DMS53 (cell line): ENCODE results near the gene OTOS.
A peak's percentile ranks its signal among the peaks of the same experiment; 100 is the strongest.

Experiments
- DNase-seq: peaks from one replicate; lab custom pipeline; 2025; lab: John Stamatoyannopoulos, UW

Gene OTOS

DNA sequence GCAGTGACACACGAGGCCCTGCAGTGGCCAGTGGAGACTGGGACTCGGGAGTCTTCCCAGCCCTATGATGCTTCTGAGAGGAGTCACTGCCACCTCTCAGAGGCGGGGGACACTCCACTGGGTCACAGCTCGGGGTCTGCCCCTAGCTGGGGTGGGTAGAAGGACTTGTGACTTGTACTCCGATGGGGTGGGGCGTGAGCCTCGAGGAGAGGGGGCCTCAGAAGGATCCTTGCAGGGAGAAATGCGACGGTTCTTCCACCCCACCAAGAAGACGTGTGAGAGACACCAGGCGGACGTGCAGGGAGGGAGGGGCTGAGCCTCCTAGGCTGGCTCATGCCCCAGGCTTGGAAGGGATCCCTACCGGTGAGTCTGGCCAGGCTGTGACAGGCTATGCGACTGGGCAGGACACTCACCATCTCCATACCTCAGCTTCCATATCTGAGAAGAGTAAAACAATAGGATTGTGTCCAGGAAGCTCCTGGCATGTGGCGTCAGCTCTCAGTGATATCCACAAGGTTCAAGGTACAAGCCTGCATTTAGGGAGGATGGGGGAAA, 11.1 kb upstream of the OTOS start:
- no peak for DNase-seq

DNA sequence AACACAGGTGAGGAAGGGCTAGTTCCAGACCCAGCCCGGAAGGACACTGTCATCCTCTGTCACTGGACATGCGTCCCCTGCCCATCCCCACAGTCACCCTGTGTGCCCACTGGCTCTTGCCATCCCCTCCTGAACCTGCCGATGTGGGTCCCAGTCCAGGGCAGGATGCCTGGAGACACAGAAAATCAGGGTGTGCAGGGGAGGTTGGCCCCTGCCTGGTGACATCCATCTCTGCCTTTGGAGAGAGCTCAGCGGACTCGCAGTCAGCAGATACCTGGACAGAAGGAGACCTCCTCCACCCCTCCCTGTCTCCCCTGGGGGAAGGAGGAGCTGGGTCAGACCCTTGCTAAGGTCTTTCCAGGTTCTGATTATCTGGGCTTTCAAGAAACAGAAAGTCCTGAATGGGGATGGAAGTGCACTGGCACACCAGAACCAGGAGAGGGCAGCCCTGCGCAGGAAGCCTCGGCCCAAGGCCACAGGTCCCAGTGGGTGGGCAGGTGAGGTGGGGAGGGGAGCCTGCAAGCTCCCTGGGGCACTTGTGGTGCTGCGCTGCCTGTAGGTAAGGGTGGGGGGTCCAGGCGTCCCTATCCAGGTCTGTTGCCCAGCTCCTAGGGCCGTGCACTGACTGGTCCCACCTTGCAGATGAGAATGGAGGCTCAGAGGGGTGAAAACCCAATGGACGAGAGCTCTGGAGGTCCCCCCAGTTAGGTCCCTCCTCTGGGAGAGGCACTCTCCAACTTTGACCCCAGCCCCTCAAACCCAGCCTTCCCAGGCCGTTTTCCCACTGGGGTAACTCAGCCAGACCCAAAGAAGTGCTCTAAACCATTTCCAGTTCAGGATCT, 9.7 kb upstream of the OTOS start:
- peak; percentile 60 for DNase-seq

DNA sequence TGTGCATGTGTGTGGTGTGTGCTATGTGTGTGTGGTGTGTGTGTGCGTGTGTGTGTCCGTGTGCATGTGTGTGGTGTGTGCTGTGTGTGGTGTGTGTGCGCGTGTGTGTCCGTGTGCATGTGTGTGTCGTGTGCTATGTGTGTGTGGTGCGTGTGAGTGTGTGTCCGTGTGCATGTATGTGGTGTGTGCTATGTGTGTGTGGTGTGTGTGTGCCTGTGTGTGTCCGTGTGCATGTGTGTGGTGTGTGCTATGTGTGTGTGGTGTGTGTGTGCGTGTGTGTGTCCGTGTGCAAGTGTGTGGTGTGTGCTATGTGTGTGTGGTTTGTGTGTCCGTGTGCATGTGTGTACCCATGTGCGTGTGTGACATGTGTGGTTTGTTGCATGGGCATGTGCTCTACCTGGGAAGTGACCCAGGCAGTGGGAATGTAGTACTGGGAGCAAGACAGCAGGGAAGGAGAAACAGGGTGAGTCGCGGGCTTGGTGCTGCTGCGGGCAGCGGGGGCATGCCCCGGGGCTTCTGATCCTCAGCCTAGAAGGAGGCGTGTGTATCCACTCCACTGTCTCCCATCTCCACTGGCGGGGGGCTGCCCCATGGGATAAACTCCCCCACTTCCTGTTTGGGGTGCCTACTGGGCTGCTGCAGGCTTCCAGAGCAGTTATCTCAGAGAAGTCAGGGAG, 7.6 kb upstream of the OTOS start:
- DNase-seq = no peak

DNA sequence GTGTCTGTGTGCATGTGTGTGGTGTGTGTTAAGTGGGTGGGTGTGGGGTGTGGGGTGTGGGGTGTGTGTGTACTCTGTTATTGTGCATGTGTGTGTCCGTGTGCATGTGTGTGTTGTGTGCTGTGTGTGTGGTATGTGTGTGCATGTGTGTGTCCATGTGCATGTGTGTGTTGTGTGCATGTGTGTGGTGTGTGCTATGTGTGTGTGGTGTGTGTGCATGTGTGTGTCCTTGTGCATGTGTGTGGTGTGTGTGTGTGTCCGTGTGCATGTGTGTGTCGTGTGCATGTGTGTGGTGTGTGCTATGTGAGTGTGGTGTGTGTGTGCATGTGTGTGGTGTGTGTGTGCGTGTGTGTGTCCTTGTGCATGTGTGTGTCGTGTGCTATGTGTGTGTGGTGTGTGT, 6.9 kb upstream of the OTOS start:
- DNase-seq = no peak

DNA sequence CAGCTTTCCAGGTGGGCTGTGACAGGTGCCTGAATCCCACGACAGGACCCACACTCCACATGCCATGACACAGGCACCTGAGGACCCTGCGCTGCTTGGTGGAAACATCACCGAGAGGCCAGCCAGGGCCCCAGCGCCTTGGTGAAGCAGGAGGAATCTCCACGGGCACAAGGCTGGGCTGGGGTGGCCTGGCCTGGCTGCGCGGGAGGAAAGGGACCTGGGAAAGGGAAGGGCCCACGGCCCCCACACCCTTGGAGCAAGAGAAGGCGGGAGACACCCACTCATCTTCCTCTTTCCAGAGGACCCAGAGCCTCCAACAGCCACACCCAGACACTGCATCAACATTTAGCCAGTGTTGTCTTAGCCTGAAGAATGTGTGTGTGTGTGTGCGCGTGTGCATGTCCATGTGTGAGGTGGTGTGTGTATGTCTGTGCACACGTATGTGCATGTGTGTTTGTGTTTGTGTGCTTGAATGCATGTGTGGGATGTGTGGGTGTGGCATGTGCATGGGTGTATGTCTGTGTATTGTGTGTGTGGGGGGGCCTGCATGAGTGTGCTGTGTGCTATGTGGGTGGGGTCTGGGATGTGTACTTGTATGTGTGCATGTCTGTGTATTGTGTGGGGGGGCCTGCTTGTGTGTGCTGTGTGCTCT, 6.3 kb upstream of the OTOS start:
- no peak for DNase-seq

DNA sequence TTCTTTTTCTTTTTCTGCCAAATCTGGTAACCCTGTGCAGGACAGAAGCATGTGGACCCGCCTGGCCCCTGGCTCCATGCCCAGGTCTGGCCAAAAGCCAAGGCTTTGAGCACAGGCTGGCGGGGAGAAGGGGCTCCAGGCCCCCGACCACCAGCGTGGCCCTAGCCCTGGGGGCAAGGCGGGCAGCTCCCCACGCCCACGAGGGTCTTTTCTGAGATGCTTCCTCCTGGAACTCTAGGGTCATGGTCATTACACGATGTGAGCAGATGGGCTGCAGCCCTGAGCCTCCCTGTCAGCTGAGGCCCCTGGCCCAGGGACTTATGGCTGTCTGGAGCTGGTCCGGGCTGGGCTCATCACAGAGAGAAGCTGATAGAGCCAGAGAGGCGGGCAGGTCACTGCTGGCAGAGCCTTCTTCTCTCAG, 5.7 kb upstream of the OTOS start:
- DNase-seq = no peak

DNA sequence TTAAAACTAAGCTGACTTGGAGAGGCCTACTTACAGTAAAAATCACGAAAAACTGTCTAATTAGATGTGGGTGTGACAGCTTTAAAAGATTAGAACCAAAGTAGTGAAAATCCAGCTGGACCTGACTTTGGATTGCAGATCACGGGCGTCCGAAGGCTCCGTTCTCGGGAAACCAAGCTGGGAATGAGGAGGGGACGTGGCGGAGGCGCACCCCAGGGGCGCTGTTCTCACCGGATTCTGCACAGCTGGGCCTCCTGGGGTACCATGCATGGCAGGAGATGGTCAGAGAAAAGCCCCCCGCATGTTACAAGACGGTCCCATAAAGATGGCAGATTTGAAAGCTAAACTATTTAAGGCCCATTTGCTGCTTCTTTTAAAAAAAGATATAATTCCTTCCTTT, 5.0 kb upstream of the OTOS start:
- no peak for DNase-seq

DNA sequence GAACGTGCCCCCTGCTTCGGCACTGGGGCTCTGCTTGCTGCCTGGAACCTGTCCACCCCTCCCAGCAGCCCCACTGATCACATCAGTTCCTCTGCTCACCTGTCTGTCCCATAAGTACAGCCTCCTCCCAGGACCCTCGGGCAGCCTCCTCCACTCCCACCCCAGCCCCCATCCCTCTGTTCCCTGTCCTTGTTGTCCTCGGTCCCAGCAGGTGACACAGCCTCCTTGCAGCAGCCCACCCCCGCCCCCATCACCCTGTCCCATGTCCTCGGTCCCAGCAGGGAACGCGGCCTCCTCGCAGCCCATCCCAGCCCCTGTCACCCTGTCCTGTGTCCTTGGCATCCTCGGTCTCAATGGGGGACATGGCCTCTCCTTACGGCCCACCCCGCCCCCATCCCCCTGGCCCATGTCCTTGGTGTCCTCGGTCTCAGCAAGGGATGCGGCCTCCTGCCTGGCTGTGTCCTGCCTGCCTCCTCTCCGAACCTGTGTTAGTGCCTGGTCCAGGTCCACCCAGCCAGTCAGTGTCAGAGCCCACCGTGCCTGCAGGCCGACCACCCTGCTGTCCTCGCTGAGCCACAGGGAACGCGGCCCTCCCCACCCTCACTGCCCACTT, 4.3 kb upstream of the OTOS start:
- no peak for DNase-seq

DNA sequence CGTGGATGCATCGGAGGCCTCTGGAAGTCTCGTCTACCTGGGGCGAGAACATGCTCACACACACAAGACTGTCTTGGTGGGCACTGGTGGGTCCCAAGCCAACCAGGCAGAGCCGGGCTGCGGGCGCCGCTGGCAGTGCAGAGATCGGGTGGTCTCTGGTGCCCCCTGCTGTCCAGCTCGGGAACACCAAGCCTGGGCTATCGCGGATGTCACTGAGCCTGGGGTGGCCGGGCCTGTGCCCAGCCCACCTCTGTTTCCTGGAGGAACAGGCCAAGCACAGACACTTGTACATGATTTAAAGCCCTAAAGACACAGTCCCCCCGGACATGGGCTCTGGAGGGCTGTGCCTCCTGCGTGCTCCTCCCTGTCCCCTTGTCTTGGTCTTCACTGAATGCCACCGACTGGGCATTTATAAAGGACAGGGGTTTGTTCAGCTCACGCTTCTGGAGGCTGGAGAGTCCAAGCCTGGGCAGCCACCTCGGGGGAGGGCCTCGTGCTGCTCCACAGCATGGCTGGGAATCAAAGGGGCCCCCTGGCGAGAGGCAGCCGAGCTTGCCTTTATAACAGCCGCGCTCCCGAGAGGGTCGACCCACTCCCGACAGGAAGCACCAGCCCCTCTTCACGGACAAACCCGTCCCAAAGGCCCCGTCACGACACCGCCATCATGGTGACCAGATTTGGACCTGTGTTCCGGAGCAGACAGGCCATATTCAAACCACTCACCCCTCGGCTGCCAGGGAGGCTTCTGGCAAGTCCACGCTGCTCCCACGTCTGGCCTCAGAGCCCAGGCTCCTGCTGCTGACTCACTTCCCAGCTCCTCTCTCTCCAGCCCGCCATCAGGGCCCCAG, 3.6 kb upstream of the OTOS start:
- DNase-seq = peak; percentile 74

DNA sequence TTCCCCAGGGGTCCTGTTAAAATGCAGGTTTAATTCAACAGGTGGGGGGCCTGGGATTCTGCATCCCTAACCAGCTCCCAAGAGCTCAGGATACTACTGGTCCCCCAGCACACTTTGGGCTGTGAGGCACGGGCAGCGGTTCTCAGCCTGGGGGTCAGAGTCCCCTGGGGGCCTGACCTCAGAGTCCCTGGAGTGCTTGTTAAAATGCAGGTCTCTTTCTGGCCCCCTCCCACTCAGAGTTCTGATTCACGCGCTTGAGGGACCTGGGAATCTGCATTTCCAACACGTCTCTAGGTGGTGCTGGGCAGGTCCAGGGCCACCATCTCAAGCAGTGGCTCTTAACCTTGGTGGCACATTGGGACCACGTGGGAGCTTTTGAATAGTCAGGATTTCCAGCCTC, 2.8 kb upstream of the OTOS start:
- DNase-seq = no peak

DNA sequence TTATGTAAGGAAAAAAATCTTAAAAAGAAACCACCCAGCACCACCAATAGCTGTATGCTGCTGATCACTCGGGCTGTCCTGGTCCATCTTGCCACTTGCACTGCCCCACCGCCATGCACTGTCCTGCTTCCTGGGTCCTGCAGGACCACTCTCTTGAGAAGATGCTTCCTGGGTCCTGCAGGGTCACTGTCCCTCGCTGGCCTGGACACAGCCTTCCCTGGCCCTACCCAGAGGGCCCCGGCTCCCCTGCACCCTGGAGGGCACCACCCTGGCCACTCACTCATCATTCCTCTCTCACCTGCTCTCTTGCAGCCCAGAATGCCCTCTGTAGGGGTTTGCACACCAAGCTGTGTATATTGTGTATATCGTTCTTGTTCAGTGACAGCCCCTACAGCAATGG, 2.4 kb upstream of the OTOS start:
- DNase-seq = no peak

DNA sequence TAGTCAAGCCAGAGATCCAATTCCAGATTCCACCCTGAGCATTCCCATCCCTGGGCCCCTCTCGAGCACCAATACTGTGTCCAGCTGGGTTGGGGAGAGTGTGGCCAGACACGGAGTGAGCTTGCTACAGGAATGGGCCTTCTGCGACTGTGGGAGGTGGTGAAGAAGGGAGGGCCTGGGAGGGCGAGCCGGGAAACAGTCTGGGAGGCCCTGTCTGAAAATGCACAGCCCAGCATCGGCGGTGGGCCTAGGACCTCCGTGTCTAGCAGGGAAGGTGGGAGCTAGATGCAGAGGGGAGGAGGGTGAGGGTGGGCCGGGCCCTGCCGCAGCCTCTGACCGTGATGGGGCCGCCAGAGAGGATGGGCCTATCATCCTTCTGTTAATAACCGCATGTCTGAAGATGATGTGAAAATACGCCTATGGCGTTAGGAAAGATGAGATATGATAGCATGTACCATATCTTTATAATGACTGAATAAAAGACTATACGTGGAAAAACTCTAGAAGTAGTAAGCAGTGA, 1.9 kb upstream of the OTOS start:
- no peak for DNase-seq

DNA sequence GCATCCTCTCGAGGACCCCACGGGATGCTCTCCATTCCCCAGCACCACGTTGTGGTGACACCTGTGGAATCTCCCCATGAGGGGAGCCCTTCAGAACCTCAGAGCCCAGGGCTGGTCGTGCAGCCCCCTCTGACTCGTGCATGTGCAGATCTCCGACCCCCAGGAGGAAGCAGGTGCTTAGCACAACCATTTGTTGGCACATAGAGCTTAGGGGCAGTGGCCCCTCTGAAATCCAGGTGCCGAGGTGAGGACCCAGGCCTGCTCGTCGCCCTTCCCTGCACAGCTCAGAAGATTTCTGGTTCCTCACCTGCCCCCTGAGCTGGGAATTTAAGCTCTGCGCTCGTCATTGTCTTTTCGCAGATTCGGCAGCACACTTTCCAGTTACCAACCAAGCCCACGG, 1.3 kb upstream of the OTOS start:
- DNase-seq = no peak

DNA sequence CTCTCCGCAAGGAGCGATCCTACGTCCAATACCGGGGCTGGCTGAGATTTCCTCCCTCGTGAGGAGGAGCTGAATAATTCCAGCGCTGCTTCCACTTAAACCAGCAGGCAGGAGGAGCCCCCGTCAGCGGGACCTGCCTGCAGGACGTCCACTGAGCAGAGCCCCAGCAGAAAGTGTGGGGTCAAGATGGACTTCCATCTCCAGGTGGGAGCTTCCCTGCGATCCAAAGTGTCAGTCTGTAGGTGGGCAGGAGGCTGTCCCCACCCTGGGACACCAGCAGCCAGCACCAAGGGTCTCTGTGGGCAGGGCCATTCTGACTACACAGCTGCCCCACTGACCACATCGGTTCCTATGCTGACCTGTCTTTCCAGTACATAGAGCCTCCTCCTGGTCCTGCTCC, 462 bp upstream of the OTOS start:
- DNase-seq = no peak

DNA sequence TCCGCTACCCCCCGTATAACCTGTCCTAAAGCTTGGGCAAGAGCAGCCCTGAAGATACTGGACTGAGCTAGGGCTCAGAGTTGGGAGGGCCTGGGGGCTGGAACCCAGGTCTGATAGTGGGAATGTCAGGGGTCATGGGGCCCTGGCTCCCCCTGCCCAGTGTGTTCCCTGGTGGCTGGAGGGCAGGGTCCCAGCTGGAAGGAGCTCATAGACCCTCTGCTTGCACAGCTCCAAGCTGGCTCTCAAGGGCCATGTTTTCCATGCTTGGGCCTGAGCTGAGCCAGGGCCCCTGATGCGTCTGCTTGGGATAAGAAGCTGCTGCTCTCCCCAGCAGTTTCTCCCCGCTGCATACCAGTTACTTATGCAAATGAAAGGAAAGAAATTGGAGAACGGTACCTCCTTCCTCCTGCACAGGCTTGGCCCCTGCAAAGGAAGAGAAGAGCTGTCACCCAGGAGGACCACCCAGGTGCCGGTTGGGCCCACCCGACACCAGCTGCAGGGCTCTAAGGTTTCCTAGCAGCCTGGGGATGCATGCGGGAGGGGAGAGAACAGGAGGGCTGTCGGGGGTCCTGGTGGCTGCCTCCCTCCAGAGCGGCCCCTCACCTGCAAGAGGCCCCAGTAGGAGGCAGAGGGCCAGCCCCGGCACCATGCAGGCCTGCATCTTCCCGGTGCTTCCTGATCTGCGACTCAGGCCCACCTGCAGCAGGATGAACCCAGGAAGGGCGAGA, 628 bp downstream of the OTOS start:
- DNase-seq = no peak

DNA sequence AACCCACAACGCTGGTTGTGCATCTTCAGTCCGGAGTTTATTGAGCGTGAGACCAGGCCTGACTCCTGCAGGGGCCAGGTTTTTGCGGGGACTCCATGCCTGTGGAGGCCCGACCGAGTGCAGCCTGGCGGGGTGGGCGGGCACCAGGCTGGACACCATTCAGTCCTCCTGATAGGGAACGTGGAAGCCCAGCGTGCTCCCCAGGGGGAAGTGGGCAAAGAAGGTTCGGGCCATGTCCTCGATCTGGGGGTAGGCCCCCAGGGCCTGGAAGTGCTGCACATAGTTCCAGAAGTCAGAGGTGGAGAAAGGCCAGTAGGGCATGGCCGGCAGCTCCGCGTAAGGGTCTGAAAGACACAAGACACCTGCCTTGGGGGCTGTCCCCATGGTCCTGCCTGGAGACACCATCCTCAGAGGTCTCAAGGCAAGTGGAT, 1.4 kb downstream of the OTOS start:
- DNase-seq = no peak

DNA sequence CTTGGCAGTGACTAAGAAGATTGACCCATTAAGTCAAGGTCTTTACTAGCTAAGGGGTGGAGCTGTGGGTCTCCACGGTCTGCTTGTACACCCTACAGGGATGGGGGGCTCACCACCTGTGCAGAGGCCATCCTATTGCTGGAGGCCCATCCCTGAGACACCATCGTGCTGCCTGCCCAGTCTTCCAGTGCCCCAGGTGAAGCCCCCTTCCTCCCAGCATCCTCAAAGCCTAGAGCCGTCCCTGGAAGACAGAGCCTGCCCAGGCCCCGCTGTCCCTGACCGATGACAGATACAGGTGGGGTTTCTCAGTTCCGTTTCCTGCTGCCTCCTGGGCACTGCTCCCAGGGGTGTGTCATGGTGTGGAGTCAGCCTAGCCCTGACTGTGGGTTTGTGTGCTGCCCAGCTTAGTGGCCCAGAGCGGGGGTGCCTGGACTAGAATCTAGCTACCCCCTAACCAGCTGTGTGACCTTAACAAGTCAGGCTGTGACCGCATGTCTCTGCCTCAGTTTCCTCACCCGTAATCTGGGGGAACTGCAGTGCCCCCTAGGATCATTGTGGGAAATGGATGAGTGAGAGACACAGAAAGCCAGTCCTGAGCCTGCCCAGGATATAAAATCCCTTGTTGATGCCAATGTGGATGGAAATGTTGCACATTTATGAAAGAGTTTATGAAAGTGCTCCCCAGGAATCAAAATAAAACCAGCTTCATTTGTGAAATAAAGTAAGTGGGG, 2.0 kb downstream of the OTOS start:
- DNase-seq = no peak

DNA sequence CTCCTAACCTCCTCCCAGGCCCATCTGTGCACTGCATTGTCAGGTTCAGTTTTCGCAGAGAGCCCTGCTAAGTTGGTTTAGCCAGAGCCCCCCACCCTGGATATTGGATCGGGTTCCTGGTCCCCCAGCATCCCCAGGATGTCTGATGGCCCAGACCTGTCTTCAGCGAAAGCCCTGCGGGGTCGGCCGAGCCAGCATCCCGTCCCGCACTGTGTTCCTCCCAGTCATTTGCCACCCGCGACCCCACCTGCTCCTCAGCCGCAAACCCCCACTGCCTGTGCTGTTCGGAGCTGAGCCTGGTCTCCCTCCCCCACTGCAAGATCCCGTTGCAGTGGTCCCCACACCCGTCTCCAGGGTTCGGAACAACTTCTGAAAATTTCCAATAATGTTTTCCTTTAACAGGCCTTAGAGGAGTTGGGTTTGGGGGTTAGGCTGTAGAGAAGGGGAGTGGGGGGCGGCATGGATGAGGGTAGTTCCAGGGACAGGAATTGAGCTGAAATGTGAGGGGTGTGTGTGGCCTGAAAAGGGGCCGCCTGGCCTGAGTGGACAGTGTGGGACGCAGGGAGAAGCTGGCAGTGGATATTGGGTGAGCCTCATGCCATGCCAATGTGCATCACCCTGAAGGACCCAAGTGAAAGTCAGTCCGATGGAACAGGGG, 2.7 kb downstream of the OTOS start:
- no peak for DNase-seq

DNA sequence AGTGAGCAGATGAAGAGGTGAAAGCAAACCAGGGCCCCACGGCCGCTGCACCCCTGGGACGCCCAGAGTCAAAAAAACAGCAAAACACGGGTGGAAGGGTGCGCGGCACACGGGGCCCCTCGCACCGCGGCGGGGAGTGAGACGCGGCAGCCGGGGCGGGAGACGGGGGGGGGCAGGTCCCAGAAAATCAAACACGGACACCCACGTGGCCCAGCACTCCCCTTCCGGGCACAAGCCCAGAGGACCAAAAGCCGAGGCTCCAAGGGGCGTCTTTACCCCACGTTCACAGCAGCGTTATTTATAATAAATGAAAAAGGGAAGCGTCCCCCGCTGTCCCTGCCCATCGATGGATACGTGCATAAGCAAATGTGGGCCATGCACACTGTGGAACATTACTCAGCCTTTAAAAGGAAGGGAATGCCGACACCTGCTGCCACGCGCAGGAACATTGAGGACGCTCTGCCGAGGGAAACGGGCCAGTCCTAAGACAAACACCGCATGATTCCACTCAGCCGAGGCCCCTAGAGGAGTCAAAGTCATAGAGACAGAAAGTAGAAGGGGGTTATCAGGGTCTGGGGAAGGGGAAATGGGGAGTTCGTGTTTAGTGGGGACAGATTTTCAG, 3.7 kb downstream of the OTOS start:
- DNase-seq = peak; percentile 57
